ENCODE measurements around the gene TNS3. TPM values are rescaled to one million over a fixed set of nuclear protein-coding genes. Genes with fewer than 3 reads are reported as not detected.

TNS3 gene
- total RNA-seq, 1 donor from 2014 or later = 174 TPM

DNA sequence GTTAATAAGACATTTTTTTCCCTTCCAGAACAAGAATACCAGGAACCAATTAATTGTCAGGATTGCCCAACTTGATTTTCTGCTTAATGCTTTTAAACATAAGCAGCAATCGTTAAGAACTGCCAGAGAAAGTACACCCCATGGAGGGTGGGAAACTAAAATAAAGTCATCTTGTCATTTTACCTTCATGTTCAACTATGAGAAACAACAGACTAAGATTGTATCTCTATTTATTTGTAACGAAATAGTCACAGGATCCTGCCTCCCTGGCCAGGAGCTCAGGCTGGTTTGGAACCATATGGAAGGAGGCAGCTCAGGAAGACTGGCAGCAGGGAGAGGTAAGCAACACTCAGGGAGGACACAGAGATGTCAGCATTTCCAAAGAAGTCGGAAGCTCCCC lies 129.6 kb downstream of the TNS3 start:
- Histone ChIP-seq H3K4me1 (peaks cover 47% of the 10 kb centered on the region), H3K36me3 (peaks cover 6% of the 10 kb centered on the region), H3K27ac (peak overlapping the region; percentile 87), H3K4me3 (peak overlapping the region; percentile 25), H3K9me3 (no peaks in the 10 kb centered on the region), H3K27me3 (ENCODE audit: low read depth) (no peaks in the 10 kb centered on the region)
- intact Hi-C loops (cut with DNase I) = no loop called here
- DNase-seq = no peak
- ATAC-seq = peak in 1 of 2 donors; percentile 18
- TF ChIP-seq, protein P1, sequence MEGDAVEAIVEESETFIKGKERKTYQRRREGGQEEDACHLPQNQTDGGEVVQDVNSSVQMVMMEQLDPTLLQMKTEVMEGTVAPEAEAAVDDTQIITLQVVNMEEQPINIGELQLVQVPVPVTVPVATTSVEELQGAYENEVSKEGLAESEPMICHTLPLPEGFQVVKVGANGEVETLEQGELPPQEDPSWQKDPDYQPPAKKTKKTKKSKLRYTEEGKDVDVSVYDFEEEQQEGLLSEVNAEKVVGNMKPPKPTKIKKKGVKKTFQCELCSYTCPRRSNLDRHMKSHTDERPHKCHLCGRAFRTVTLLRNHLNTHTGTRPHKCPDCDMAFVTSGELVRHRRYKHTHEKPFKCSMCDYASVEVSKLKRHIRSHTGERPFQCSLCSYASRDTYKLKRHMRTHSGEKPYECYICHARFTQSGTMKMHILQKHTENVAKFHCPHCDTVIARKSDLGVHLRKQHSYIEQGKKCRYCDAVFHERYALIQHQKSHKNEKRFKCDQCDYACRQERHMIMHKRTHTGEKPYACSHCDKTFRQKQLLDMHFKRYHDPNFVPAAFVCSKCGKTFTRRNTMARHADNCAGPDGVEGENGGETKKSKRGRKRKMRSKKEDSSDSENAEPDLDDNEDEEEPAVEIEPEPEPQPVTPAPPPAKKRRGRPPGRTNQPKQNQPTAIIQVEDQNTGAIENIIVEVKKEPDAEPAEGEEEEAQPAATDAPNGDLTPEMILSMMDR (IDR thresholded peaks at IDR 0.05) = no peak

DNA sequence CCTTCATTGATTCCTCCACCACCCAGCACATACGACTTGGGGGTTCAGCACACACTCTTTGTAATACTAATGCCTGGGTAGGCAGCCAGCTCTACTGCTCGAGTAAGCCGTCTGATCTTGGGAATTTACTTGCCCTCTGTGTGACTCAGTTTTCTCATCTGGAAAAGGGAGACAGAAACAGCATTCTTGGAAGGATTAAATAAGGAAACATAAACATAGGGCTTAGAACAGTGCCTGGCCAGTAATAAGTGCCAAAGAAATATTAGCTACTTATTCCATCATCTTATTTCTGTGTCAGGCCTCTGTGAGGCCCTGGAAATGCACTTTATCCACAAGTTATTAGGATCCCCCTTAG lies 130.1 kb downstream of the TNS3 start:
- intact Hi-C loops (cut with DNase I) = no loop called here
- H3K9me3 ChIP-seq = no peaks in the 10 kb centered on the region
- no peak overlapping the region for H3K4me3 ChIP-seq
- ATAC-seq (no peak), DNase-seq (no peak)
- H3K36me3 ChIP-seq = peaks cover 6% of the 10 kb centered on the region
- TF ChIP-seq, protein P1 (IDR thresholded peaks at IDR 0.05) = no peak
- no peaks in the 10 kb centered on the region for H3K27me3 ChIP-seq (ENCODE audit: low read depth)
- H3K27ac ChIP-seq = peak overlapping the region; percentile 87
- peaks cover 47% of the 10 kb centered on the region for H3K4me1 ChIP-seq

DNA sequence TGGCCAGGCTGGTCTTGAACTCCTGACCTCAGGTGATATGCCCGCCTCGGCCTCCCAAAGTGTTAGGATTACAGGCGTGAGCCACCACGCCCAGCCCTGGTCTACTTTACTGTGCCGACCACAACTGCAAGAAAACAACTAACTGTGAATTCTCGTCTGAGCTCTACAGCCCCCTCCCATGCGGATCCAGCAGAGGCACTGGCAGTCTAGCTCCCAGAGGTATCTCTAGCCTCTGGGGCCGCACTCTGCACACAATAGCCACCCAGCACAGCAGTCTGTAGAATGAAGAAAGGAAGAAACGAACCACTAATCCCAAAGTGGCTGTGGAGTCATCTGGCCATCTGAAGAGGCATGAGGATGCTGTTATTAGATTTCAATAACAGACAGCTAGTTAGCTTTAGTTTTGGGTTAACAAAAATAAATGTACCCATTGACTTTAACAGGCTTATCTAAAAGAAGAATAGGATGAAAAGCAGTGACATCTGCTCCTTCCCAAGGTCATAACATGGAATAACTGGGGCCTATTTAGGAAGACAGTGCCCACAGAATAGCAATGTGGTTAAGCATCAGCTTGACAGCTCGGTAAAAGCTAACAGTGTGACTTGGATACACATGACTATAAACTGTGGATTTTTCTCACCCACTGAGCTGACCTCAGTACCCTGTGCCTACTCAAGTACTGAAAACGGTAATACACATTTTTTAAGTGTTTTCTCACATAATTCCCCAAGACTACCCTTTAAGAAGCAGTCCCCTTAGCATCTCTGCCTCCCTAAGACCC lies 131.9 kb downstream of the TNS3 start:
- no peaks in the 10 kb centered on the region for H3K27me3 ChIP-seq (ENCODE audit: low read depth)
- TF ChIP-seq, protein P1 (IDR thresholded peaks at IDR 0.05) = no peak
- H3K9me3 ChIP-seq = no peaks in the 10 kb centered on the region
- no peak for DNase-seq
- intact Hi-C loops (cut with DNase I) = no loop called here
- ATAC-seq = no peak
- H3K27ac ChIP-seq = peak overlapping the region; percentile 9
- H3K4me1 ChIP-seq = peaks cover 61% of the 10 kb centered on the region
- H3K36me3 ChIP-seq = peaks cover 6% of the 10 kb centered on the region
- H3K4me3 ChIP-seq = no peak overlapping the region

DNA sequence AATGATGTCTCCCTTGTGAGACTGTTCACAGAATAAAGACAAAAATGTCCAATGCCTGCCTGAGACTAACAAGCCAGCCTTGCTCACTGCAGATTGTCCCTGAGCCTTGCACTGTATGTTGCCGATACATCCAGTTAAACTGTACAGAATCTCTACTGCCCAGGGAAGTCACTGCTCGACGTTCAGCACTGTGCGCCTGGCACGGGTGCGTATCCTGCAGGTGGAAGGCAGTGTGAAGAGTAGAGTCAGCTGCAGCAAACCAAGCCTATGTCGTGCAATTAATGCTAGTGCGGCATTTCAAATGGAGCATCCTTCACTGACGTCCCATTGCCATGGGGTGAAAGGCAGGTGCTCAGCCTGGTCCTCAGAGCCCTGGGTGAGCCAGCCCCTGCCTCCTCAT lies 132.9 kb downstream of the TNS3 start:
- no peak overlapping the region for H3K27ac ChIP-seq
- intact Hi-C loops (cut with DNase I) = no loop called here
- no peaks in the 10 kb centered on the region for H3K9me3 ChIP-seq
- TF ChIP-seq, protein P1 (IDR thresholded peaks at IDR 0.05) = no peak
- DNase-seq (no peak), ATAC-seq (no peak)
- H3K36me3 ChIP-seq = peaks cover 6% of the 10 kb centered on the region
- peaks cover 57% of the 10 kb centered on the region for H3K4me1 ChIP-seq
- no peaks in the 10 kb centered on the region for H3K27me3 ChIP-seq (ENCODE audit: low read depth)
- no peak overlapping the region for H3K4me3 ChIP-seq

DNA sequence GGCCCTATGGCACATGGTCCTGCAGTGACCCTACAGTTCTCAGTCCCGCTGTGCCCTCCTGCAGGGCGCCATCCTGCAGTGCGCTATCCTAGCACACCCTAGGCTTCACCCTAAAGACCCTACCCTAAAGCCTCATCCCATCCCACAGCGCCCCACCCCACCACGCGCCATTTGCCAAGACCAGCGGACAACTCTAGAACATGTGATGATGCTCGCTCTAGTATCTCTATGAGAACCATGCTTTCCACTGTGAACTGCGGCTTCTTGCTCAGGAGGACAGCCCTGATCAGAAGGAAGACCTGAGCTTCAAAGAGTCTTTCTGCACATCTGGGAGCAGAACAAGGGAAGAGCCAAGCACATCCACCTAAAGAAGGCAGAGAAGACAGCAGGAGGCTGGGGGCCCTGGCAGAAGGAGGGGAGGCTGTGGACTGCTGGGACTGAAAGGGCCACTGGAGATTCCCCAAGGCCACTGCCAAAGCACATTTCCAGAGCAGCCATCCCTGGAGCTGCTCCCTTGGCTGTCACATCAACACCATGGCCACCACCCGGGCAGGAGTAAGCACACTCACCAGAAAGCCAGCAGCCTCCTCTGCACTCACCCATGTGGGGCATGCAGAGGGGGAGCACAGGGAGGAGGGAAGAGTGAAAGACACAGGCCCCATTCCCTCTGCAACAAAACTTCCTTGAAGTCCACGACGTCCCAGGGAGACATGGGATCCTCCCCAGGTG lies 134.1 kb downstream of the TNS3 start:
- Histone ChIP-seq H3K4me3 (no peak overlapping the region), H3K36me3 (peaks cover 6% of the 10 kb centered on the region), H3K27ac (no peak overlapping the region), H3K4me1 (peaks cover 49% of the 10 kb centered on the region), H3K27me3 (ENCODE audit: low read depth) (no peaks in the 10 kb centered on the region), H3K9me3 (no peaks in the 10 kb centered on the region)
- ATAC-seq = no peak
- DNase-seq = no peak
- TF ChIP-seq, protein P1 (IDR thresholded peaks at IDR 0.05) = no peak
- intact Hi-C loops (cut with DNase I) = no loop called here
